GM12873 (cell line): ENCODE measurements around the gene PARD3B.
A peak's percentile ranks its signal among the peaks of the same experiment; 100 is the strongest.

Experiments
- CTCF ChIP-seq: IDR thresholded peaks from 2 replicates; pipeline ENCODE4 v1.5.1; 2012; ENCODE audit warnings: low read depth, mild to moderate bottlenecking, moderate library complexity, low read length, control low read depth; ENCODE audit not compliant: insufficient read depth; ENCODE audit errors: missing control alignments

Gene PARD3B

GRCh38 chr2:205557873-205558272 is 1012.6 kb downstream of the PARD3B start:
- no peak for TF ChIP-seq CTCF

DNA sequence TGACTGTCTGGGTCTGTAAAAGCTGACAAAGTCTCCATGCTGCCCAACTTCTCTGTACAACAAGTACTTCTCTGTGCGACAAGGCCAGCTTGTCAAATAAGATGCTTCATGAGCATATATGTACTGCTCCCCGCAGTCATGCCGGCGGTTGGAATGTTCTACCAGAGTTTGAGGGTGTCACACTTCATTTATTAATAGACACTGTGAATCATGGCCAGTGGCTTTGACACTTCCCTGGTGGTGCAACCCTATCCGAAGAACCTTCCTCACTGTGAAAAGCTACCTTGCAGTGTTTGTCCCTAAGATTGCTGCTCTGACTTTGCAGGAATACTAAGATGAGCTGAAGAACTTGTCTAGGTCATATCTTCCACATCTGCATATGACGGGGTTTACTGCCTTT is 1016.2 kb downstream of the PARD3B start:
- TF ChIP-seq CTCF, result no peak

DNA sequence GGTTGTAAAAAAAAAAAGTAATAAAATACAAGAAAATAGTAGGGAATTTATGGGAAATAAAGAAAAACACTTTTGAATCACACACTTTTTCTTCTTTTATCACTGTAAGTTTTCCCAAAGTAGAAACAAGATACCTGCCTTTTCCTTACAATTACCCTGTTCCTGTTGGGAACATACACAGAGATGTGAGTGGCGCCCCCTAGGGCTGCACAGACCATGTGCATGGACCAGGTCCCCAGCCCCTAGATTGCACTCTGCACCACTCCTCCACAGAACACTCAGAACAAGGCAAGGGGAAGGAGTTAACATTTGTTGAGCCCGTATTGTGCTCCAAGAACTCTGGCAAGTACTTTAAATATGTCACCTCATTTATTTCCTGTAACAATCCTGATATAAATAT is 1018.4 kb downstream of the PARD3B start:
- peak; percentile 65 for TF ChIP-seq CTCF

DNA sequence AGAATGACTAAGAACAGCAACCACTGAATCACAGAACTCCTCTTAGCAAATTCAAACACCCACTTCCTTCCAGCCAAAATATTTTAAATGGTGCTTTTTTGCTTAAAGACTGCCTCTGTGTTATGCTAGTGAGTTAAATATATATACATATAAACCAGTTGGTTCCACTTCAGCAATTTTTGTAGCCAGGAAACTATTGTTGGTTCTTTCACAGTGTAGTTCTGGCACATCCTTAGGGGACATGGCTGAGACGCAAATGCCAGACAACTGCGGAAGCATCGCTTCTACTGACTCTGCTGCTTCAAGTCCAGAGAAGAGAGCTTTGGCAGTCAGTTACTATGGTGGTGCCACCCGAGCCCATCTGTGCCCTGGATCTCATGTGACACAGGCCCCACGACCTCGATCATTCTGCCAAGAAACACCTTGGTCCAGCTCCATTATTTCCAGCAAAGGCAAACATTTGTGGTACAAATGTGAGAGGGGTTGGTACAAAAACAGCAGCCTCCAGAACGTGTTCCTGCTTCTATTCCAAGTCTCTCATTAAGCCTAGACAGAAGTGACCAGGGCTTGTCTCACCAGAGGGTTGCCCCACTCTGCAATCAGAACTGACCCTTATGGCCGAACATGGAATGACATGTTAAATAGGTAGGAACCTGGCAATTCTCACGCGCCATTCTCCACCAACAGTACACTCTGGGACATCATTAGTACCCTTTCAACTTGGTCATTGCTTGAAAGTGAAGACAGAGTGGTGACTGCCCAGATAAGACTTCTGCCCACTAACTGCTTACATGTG is 1019.3 kb downstream of the PARD3B start:
- peak; percentile 18 for TF ChIP-seq CTCF

- no peak for TF ChIP-seq CTCF
These were observed 1019.9 kb downstream of the PARD3B start for GRCh38 chr2:205565142-205565522.

DNA sequence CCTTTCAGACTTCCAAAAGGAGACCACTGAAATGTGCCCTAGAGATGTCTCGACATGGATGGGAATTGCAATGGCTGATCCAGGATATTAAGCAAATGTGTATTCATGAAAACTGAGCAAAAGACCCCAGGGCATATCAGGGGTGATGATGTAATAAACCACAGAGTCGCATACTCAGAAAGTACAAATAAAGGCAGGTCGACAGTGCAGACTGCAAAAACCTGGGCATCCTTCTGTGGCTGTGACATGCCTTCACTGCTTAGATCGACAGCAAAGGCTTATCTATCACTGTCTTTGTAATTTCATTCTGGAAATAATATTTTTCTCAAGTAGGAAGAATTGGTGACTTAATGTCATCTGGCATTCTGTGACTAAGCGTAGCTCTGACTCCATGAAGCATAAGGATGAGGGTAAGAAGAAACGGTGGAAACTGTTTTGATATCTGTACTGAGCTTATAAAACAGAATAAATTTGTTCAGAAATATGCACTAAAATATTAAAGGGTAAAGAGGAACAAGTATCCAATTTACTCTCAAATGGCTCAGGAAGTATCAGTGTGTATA is 1021.4 kb downstream of the PARD3B start:
- no peak for TF ChIP-seq CTCF

- TF ChIP-seq CTCF, result no peak
These were observed 1023.3 kb downstream of the PARD3B start for GRCh38 chr2:205568620-205569019.
